Fibroblast of lung (primary cell): ENCODE measurements around the gene PIR.

Source experiments
- EZH2 ChIP-seq: IDR thresholded peaks from 2 replicates; pipeline ENCODE4 v1.5.1; 2012; ENCODE audit warnings: low read length, control low read depth, mild to moderate bottlenecking; ENCODE audit errors: missing control alignments
- TF ChIP-seq, protein P1 (sequence below), 2 donors: IDR thresholded peaks in 1 of 2; conservative IDR thresholded peaks in 1 of 2; 1 replicate in 1 of 2; 2 replicates in 1 of 2; pipeline ENCODE4 v1.5.1; 2011 to 2012; ENCODE audit warnings: low read length in 2 of 2, control low read depth in 1 of 2, inconsistent platforms in 1 of 2, low read depth in 1 of 2, mild to moderate bottlenecking in 1 of 2

DNA sequence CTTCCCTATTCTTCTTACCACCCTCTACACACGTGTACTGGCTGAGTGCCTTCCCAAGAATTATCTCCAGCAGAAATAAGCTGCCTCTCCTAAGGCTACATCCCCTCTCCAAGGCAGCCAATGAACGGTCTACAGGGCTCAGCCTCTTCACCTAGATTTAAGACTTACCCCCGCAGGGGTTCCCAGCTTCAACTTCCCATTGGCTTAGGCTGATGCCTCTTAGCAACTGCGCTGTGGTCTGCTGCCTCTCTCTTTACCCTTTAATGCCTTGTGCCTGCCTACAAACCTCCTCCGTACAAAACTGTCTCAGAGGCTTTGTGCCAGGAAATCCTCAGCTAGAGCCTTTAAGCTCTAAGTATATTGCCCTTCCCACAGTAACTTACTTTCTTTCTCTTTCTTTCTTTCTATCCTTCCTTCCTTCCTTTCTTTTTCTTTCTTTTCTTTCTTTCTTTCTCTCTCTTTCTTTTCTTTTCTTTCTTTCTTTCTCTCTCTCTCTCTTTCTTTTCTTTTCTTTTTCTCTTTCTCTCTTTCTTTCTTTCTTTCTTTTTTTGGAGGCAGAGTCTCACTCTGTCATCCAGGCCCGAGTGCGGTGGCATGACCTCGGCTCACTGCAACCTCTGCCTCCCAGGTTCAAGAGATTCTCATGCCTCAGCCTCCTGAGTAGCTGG lies 142.7 kb downstream of the PIR start:
- TF ChIP-seq, protein P1, sequence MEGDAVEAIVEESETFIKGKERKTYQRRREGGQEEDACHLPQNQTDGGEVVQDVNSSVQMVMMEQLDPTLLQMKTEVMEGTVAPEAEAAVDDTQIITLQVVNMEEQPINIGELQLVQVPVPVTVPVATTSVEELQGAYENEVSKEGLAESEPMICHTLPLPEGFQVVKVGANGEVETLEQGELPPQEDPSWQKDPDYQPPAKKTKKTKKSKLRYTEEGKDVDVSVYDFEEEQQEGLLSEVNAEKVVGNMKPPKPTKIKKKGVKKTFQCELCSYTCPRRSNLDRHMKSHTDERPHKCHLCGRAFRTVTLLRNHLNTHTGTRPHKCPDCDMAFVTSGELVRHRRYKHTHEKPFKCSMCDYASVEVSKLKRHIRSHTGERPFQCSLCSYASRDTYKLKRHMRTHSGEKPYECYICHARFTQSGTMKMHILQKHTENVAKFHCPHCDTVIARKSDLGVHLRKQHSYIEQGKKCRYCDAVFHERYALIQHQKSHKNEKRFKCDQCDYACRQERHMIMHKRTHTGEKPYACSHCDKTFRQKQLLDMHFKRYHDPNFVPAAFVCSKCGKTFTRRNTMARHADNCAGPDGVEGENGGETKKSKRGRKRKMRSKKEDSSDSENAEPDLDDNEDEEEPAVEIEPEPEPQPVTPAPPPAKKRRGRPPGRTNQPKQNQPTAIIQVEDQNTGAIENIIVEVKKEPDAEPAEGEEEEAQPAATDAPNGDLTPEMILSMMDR (conservative IDR thresholded peaks at IDR 0.05 in 1 of 2, IDR thresholded peaks at IDR 0.05 in 1 of 2; ENCODE audit: low read depth in 1 of 2, low read length in 2 of 2): no peak
- no peak for TF ChIP-seq EZH2
